GM21526 (cell line): Measurements from ENCODE around the gene COL27A1.

ENCODE experiments used
- ATAC-seq: cut with Tn5 transposase; IDR thresholded peaks from one replicate; pipeline ENCODE4 v1.9.1; 2021; ENCODE audit warnings: moderate library complexity; ENCODE audit not compliant: unreplicated experiment, low FRiP score

COL27A1 gene

DNA sequence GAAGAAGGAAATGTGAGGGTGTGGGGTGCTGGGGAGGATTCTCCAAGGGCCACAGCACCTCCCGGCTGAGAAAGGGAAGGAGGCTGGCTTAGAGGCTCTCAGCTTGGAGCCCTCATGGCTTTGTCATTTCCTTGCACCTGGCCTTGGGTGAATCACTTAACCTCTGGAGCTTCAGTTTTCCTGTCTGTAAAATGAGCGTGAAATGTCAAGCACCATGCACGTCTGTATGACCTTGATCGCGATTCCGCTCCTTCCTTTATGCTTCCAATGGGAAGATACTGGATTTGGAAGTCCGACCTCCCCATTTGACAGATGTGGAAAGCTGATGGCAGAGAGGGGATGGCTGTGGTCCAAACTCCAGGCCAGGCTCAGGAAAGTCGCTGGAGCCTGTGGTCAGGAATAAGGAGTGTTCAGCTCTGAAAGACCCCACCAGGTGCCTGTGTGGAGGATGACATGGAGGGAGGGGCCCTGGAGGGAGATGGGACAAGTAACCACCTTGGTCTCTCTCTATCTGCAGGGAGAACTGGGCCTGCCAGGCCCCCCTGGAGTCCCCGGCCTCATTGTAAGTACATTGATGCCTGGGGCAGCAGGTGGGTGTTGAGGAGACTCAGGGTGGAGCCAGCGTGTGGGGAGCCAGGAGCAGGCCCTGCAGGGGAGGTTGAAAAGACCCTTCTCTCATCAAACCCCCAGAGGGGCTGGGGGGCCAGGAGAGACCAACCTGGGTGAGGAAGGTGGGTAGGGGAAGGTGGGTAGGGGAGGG lies 66.5 kb downstream of the COL27A1 start:
- ATAC-seq: no peak

DNA sequence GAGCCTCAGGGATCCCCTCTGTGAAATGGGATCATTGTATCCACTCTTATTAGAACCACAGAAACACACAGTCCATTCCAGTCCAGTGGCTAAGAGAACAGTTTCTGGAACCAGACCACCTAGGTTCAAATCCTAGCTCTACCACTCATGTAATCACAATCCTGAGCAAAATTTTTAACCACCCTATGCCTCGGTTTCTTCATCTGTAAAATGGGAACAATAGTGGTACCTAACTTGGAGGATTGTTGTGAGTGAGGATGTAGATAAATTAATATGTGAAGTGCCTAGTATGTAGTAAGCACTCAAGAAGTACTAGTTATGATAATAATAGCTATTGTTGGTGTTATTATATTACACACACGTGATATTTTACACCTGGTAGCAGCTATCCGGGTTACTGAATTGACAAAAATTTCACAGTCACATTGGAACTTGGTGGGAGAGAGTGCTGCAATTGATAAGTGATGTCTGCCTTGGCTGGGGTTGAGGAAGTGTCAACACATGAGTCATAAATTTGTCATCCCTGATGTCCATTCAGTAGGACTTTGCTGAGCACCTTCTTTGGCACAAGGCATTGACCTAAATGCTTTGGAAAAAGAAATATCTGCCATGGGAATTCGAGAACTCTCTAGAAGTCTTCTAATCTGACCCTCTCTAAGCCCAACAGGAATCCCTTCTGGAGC lies 68.4 kb downstream of the COL27A1 start:
- no peak for ATAC-seq

DNA sequence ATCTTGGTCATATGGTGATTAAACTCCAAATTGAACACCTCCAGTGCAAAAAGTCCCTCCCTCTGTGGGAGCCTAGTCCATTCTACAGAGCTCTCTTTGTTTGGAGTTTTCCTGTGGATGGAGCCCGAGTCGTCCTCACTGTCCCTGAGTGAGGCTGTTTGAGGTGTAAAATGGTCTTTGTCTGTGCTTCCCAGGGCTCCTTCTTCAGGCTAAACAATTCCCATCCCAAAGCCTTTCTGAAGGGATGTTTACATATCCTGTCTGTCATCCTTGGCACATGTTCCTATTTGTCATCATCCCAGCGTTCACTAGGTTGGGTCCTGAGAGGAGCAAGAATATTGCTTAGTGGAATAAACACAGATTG lies 68.9 kb downstream of the COL27A1 start:
- ATAC-seq: no peak

DNA sequence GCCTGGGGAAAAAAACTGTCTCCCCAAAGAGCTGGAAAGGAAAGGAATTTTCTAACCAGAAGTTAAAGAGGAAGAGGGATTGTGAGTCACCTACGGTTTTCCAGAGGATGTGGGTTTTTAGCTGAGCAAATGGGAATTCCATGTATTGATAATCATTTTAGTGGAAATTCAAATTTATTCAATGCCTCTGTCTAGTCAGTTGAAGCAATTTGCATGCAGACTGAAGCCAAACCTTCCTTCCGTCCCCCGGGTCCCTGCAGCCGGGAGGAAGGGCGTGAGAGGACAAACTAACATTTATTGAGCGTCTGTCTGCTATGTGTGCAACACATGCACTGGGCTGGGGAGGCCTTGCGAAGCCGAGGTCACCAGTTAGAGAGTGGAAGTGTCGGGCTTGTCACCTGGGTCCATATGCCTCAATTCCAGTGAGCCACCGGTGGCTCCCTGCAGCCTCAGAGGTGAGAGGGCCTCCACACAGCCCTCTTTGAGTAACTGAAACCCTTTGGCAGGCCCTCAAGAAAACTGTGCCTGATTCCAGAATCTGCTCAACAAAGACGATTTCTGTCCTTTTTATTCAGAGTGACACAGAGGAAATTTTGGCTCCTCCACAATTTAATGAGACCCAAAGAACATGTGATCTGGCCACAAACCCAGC lies 70.3 kb downstream of the COL27A1 start:
- no peak for ATAC-seq

DNA sequence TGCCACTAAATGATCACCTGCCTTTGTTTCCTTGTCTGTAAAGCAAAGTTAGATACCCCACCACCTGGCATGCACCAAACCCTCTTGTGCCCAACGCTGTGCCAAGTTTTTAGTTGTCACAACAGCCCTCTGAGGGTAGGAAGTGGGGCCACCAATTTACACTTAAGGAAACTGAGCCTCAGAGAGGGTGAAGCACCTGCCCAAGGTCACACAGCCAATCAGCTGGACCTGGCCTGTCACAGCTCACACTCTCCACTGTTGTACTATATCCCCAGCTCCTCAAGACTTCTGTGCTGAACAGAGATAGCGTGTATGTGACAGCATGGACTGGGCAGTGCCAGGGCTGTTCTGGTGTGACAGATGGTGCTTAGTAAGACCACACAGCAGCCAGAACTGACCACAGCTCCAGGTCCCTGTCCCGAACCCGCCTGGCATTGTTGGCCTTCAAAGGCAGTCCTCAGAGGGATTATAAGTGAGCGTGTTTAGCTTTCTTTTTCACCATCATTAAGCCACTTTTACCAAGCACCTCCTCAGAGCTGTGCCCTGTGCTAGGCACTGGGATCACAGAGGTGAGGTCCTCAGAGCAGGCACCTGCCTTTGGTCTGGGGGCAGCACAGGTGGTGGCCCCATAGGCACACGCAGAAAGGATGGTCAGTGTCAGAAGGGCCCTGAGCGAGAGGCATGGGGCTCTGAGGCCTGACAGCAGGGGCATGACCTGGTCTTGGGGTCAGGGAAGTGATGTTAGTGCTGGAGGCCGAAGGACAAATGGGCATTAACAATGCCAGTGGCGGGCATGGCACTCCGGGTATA lies 71.1 kb downstream of the COL27A1 start:
- no peak for ATAC-seq

DNA sequence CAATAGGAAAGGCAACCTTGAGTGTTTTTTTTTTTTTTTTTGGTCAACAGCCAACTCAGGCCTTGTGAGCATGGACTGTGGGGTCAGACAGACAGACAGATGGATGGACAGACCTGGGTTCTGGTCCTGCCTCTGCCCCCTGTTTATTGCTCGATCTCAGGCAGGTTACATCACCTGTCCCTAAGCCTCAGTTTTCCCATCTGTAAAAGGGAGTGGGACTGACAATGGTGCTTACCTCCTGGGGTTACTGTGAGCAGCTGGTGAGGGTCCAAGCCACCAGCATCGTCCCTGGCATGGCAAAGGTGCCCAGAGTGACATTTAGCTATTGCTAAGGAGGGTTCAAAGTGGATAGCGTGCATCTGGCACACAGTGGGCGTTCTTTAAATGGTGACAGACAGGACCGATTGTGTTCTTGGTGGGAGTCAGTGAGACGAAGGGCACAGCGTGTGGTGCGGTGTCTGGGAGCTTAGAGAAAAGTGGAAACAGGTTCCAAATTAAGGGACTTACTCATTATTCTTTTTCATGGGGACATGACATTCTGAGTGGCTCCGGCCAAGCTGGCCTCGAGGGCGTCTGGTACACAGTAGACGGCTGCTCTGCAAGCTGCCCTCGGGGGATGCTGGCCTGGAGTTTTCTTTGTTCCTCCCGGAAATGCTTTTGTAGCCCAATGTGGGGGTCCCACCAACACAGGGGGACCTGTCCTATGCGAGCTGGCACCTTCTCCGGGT lies 72.1 kb downstream of the COL27A1 start:
- ATAC-seq: no peak

DNA sequence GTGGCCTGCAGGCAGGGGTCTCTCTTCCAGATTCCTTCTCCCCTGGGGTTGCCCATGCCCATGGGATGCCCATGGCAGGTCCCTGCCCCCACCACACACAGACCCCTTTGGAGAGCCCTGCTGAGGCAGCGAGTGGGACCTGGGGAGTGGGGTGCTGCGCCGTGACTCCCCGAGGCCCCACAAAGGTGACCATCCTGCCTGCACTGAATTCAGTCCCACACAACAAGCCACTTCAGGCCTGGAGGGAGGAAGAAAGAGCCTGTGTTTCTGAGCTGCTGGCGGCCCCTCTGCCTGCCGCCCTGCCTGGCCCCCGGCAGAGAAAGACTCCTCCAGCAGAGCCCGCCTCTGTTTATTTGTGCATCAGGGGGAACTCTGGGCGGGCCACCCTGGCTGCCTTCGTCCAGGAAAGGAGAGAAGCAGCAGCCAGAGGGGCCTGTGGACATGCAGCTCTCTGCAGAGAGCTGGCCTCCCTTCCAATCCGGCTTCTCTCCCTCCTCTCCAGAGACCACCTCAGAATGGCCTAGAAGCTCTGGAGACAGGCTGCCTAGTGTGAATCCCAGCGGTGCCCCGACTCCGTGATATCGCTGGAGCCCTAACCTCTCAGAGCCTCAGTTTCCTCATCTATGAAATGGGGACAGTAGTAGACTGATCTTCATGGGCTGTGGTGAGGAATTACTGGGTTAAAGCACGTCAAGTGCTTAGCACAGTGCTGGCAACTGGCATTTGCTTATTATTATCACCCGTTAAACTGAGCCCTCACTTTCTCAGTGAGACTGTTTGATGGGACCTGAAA lies 72.9 kb downstream of the COL27A1 start:
- no peak for ATAC-seq

DNA sequence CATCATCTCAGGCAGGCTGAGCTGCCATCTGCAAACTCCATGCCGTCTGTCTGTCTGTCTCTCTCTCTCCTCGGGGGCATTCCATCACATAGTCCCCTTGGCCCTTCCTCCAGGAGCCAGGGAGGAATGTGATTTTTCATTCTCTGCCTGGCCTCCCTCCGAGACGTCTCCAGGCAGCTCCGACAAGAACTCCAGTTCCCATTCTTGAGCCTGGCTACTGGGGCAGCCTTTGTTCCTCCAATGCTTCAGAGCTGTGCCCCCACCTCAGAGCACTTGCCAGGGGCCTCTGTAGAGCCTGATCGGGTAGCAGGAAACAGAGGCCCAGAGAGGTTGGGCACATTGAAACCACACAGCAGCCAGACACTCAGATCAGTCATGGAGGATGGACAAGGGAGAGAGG lies 74.0 kb downstream of the COL27A1 start:
- no peak for ATAC-seq

DNA sequence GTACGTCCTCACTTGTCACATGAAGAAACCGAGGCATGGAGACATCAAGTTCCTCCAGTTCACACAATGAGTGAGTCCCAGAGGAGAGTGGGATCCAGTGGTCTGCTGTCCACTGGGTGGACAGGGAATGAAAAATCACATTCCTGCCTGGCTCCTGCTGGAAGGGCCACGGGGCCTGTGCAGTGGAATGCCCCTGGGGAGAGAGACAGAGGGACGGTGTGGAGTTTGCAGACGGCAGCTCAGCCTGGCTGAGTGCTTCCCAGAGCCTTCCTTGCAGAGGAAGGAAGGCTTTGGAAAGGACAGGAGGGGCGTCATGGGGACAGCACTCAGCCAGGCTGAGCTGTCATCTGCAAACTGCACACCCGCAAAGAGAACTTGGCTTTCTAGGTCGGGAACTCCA lies 74.7 kb downstream of the COL27A1 start:
- no peak for ATAC-seq

DNA sequence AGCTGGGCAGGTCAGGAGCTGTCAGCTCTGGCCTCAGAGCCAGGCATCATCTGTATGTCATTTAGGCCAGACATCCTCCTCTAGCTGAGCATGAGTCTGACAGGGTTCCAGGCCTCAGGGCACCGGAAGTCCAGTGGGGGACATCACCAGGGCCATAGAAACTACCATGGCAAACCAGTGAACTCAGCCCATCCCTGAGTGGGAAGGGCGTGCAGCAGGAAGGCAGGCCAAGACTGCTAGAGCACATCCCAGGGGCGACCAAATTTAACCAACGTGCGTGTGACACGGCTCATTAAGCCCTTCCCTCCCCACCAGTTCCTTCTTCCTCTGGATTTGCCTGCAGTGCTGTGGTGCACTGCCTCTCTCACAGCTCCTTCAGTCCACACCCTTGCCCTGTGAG lies 75.9 kb downstream of the COL27A1 start:
- no peak for ATAC-seq

DNA sequence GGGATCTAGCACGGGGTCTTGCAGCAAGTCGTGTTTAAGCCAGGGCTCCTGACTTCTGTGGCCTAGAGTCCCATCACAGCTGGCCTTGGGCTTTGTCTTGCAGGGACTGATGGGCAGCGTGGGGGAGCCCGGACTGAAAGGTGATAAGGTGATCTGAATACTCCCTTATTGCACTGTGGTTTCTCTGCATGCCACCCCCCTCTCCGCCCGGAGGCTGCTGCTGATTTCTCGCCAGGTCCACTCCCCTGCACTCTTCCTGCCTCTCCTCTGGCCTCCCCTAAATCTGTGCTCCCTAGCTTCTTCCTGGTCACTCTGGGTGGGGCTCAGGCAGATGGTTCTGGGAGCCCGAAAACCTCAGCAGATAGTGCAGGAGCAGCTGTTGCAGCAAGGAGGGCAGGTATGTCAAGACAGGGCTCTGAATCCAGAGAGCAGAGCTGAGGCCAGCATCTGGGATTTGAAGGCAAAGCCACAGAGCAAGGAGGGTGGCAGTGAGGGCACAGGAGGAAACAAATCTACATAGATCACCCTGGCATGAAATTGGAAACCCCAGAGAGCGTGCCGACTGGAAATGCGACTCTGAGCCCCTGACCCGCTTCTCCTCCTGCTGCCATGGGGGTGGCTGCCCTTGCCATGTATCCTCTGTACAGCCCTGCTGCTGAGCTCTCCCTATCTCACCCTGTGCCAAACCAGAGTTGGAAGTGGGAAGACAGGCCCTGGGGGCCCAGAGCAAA lies 76.5 kb downstream of the COL27A1 start:
- no peak for ATAC-seq

DNA sequence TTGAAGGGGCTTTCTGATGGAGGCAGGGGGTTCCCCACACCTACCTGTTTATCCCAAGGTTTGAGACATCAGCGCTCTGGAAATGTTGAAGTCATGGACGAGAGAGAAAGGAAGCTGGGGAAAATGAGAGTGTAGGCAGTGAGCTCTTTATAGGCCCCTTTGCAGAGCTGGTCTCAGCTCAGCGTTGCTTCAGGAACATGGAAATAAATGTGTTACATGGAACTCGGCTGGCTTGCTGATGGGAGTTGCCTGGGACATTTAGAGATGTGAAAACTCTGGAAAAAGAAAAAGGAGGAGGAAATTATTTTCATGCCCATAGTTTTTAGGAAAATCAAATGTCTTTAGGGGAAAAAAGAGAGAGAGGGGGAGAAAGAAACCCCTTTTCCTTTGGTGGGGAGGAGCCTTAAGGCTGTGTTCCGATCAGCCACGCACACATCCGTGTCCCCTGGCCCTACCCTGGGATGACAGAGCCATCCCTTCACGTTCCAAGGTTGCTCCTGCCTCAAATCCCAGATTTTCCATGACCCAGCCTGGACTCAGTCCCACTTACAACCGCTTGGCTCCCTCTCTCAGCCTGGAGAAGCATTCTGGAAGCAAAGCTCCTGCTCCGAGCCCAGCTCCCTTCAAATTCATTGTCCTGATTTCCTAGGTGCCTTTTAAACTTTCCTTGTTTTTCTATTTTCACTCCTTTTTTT lies 78.3 kb downstream of the COL27A1 start:
- ATAC-seq: no peak

DNA sequence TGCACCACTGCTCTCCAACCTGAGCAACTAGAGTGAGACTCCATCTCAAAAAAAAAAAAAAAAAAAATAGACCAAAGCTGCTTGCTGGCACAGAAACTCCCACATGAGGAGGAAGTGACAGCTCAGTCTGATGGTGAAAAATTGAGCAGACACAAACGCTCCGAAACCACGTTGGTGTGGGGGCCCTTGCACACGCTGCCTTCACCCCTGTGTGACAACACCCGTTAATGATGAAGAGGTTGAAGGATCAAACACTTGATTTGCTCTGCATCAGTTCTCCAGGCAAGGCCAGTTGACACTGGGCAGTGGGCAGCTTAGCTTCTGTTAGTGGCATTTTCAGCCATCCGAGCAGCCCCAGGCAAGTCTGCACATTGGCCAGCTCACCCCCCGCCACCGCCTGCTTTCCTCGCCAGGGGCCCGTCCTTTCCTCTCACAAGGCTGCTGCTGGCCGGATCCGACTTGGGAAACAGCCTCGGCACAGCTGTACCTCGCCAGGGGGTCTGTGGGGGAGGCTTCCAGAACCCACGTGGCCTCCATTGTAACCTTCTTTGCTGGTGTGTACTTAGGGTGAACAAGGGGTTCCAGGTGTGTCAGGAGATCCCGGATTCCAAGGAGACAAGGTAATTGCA lies 79.8 kb downstream of the COL27A1 start:
- ATAC-seq: no peak

DNA sequence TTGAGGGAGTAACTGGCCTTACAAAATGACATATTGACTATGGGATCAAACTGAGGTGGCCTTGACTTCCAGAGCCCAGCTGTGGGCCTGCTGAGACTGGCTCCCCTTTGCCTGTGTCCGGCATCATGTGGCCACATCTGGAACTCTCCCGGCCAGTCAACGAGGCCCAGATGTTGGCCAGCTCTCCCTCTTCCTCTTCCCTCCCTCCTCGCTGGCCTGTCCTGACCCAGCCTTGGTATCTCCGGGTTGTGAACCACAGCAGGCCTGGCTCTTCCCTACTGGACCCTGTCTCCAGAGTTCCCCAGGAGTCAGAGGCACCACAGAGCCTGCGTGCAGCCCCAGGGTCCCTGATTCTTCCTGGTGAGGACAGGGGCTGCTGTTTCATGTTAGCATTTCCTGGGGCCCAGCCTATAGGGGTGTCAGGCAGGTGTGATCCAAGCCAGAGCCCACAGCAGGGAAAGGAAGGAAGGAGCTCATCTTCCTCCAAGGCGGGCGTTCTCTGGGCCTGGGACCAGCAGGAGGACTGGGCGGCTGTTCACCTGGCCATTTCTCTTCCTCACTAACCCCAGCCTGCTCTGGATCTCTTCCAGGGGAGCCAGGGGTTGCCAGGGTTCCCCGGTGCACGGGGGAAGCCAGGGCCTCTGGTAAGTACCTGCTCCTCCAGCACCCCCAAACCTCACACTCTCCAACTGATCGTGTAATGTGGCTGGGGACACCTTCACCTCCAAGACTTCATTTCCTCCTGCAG lies 81.2 kb downstream of the COL27A1 start:
- ATAC-seq: no peak

DNA sequence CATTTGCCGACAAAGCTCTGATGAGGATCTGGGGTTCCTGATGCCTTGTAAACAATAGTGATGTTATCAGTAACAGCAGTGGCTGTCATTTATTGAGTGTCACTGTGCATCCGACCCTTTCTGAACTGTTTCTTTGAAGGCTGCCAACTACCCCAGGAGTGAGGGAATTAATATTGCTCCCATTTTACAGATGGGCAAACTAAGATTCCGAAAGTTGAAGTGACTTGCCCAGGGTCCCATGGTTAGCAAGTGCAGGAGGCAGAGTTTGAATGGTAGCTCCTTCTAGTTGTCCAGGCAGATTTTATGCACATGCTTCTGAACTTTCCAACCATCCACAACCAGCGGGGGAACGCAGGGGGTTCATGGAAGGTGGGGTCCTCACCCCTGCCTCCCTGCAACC lies 81.9 kb downstream of the COL27A1 start:
- no peak for ATAC-seq

DNA sequence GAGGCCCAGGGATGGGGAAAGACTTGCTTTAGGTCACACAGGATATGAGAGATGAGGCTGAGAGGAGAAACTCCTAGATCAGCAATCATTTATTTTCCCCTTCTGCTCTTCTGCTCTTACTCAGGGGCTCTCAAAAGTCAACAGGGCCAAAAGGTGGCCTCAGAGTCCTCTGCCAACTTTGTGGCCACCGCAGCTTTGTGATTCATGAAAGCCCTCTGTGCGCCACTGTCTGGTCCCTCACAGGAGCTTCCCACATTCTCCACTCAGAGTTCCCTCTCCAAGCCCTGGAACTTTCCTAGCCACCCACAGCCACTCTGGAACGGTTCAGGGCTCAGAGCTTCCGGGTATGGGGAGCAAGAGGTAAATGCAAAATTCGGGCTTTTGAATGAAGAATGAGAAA lies 82.4 kb downstream of the COL27A1 start:
- no peak for ATAC-seq

DNA sequence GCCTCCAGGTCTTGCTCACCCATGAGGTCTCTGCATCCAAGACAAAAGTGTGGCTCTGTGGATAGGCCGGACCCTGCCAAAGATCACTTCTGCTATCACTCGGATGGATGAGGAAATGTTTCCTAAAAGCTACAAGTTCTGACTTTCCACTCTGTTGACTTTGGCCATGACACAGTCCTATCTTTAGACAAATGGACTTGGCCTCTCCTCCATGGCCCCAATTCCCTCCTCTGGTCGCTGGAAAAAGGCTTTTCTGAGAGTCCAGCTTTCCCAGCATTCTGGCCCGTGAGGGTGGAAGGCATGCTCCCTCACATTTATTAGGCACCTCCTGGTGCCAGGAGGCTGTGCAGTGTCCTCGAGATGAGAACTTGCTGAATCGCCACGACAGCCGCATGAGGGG lies 83.1 kb downstream of the COL27A1 start:
- ATAC-seq: no peak
